Measurements from ENCODE around the gene GPC5.

Gene GPC5

DNA sequence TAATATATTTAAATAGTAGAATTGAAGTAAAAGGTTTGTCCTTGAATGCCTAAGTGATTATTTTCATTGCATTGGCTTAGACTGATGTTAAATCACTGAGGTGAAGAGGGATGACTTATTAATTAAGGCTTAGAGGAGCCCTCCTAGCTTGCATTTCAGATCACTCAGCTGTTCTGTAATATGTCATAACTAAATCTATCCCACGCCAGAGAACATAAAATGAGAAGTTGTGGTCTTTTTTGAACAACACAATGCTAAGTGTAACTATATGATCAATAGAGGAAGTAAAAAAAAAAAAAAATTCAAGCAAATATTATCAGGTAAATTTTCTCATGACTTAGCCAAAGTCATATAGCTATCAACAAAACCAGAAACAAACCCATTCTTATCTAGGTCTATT lies 752.2 kb downstream of the GPC5 start:
- H3K9ac ChIP-seq (ENCODE audit: low read length) = no peak overlapping the region
- no peaks in the 10 kb centered on the region for H3K4me1 ChIP-seq (ENCODE audit: low read length)

GRCh38 chr13:92158346-92158745 lies 759.9 kb downstream of the GPC5 start:
- Histone ChIP-seq H2AFZ (ENCODE audit: low read depth, low read length) (no peak overlapping the region), H4K20me1 (ENCODE audit: insufficient read depth, low read length) (no peaks in the 10 kb centered on the region), H3K79me2 (ENCODE audit: low read length) (no peaks in the 10 kb centered on the region), H3K4me1 (ENCODE audit: low read length) (no peaks in the 10 kb centered on the region), H3K36me3 (replicated peaks; ENCODE audit: low read depth, low read length) (no peaks in the 10 kb centered on the region), H3K9ac (ENCODE audit: low read length) (no peak overlapping the region), H3K4me3 (ENCODE audit: low read length) (no peak overlapping the region), H3K27me3 (ENCODE audit: low read depth, low read length) (no peaks in the 10 kb centered on the region), H3K9me3 (ENCODE audit: insufficient read depth, low read length) (no peaks in the 10 kb centered on the region), H3K27ac (ENCODE audit: low read length) (no peak overlapping the region), H3K4me2 (ENCODE audit: low read length) (no peak overlapping the region)
- no peak for TF ChIP-seq CTCF (IDR thresholded peaks at IDR 0.05; ENCODE audit: low read depth, low read length)
- no peak for TF ChIP-seq EZH2phosphoT487 (IDR thresholded peaks at IDR 0.05; ENCODE audit: low read depth)

More for the DNA sequence above, 752.2 kb downstream of the GPC5 start:
- H2AFZ ChIP-seq (ENCODE audit: low read depth, low read length) = no peak overlapping the region
- H3K27ac ChIP-seq (ENCODE audit: low read length) = no peak overlapping the region
- no peaks in the 10 kb centered on the region for H3K27me3 ChIP-seq (ENCODE audit: low read depth, low read length)
- no peaks in the 10 kb centered on the region for H3K79me2 ChIP-seq (ENCODE audit: low read length)
- no peaks in the 10 kb centered on the region for H3K36me3 ChIP-seq (replicated peaks; ENCODE audit: low read depth, low read length)
- TF ChIP-seq EZH2phosphoT487 (IDR thresholded peaks at IDR 0.05; ENCODE audit: low read depth) (no peak), CTCF (IDR thresholded peaks at IDR 0.05; ENCODE audit: low read depth, low read length) (no peak)
- no peaks in the 10 kb centered on the region for H3K9me3 ChIP-seq (ENCODE audit: insufficient read depth, low read length)
- H3K4me3 ChIP-seq (ENCODE audit: low read length) = no peak overlapping the region
- no peak overlapping the region for H3K4me2 ChIP-seq (ENCODE audit: low read length)
- no peaks in the 10 kb centered on the region for H4K20me1 ChIP-seq (ENCODE audit: insufficient read depth, low read length)

GRCh38 chr13:92164822-92165221 lies 766.4 kb downstream of the GPC5 start:
- Histone ChIP-seq H3K4me3 (ENCODE audit: low read length) (no peak overlapping the region), H3K27ac (ENCODE audit: low read length) (no peak overlapping the region), H3K9me3 (ENCODE audit: insufficient read depth, low read length) (no peaks in the 10 kb centered on the region), H4K20me1 (ENCODE audit: insufficient read depth, low read length) (no peaks in the 10 kb centered on the region), H3K9ac (ENCODE audit: low read length) (no peak overlapping the region), H3K79me2 (ENCODE audit: low read length) (no peaks in the 10 kb centered on the region), H3K27me3 (ENCODE audit: low read depth, low read length) (no peaks in the 10 kb centered on the region), H2AFZ (ENCODE audit: low read depth, low read length) (no peak overlapping the region), H3K36me3 (replicated peaks; ENCODE audit: low read depth, low read length) (no peaks in the 10 kb centered on the region), H3K4me2 (ENCODE audit: low read length) (no peak overlapping the region), H3K4me1 (ENCODE audit: low read length) (no peaks in the 10 kb centered on the region)
- TF ChIP-seq CTCF (IDR thresholded peaks at IDR 0.05; ENCODE audit: low read depth, low read length) (no peak), EZH2phosphoT487 (IDR thresholded peaks at IDR 0.05; ENCODE audit: low read depth) (no peak)

DNA sequence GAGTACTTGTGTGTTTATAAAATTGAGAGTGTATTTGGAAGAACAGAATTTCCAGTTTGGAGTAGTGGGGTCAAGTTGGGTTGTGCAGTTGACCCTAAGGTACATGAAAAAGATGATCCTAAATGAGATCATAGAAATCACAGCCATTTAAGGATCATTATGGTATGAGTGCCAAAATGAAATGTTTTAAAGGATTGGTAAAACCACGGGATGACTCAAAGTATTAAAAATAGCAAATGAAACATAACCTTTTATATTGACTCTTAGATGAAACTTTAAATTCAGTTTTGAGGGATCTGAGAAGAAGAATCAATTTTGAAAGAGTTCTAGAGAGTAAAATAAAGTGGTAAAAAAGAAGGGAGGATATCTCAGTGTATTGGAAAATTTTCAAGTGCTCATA lies 773.8 kb downstream of the GPC5 start:
- TF ChIP-seq CTCF (IDR thresholded peaks at IDR 0.05; ENCODE audit: low read depth, low read length) (no peak), EZH2phosphoT487 (IDR thresholded peaks at IDR 0.05; ENCODE audit: low read depth) (no peak)
- no peak overlapping the region for H3K4me2 ChIP-seq (ENCODE audit: low read length)

More for the DNA sequence above, 773.8 kb downstream of the GPC5 start:
- no peaks in the 10 kb centered on the region for H3K9me3 ChIP-seq (ENCODE audit: insufficient read depth, low read length)
- no peak overlapping the region for H3K27ac ChIP-seq (ENCODE audit: low read length)
- H3K36me3 ChIP-seq (replicated peaks; ENCODE audit: low read depth, low read length) = no peaks in the 10 kb centered on the region
- H3K4me1 ChIP-seq (ENCODE audit: low read length) = no peaks in the 10 kb centered on the region
- no peaks in the 10 kb centered on the region for H3K27me3 ChIP-seq (ENCODE audit: low read depth, low read length)
- no peak overlapping the region for H3K4me3 ChIP-seq (ENCODE audit: low read length)
- no peaks in the 10 kb centered on the region for H3K79me2 ChIP-seq (ENCODE audit: low read length)
- no peak overlapping the region for H3K9ac ChIP-seq (ENCODE audit: low read length)
- no peaks in the 10 kb centered on the region for H4K20me1 ChIP-seq (ENCODE audit: insufficient read depth, low read length)
- no peak overlapping the region for H2AFZ ChIP-seq (ENCODE audit: low read depth, low read length)

Data from OCI-LY3 (cell line).